OCI-LY1 (cell line): ENCODE data around the gene NDFIP1.

Experiments
- EZH2 ChIP-seq: fragments of 200-600 bp; sonication (generic), shearing (Covaris generic); IDR thresholded peaks from 2 replicates; pipeline ENCODE4 v1.8.0; 2017; ENCODE audit warnings: borderline replicate concordance, mixed run types, mild to moderate bottlenecking, antibody characterized with exemption, low read length, moderate library complexity, mixed read lengths
- TF ChIP-seq, protein P1 (sequence below): fragments of 200-600 bp; sonication (generic), shearing (Covaris generic); IDR thresholded peaks from 2 replicates; pipeline ENCODE4 v1.5.1; 2017; ENCODE audit warnings: mild to moderate bottlenecking, antibody characterized with exemption, low read length, moderate library complexity, mixed read lengths

DNA sequence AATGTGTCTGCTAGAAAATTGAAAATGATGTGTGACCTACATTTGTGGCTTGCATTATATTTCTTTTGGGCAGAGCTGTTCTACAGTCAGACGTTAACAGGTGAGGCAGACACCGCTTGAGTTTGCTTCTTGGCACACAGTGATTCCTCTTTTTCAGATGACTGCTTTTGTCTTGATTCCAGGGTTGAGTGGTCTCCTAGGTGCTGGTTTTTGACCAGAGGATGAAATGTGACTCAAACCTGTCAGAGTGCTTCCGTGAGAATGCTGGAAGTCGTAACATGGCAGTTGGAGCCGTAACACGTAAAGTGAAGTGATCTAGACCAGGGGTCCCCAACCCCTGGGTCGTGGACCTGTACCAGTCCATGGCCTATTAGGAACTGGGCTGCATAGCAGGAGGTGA lies 28.3 kb upstream of the NDFIP1 start:
- no peak for TF ChIP-seq EZH2
- TF ChIP-seq, protein P1, sequence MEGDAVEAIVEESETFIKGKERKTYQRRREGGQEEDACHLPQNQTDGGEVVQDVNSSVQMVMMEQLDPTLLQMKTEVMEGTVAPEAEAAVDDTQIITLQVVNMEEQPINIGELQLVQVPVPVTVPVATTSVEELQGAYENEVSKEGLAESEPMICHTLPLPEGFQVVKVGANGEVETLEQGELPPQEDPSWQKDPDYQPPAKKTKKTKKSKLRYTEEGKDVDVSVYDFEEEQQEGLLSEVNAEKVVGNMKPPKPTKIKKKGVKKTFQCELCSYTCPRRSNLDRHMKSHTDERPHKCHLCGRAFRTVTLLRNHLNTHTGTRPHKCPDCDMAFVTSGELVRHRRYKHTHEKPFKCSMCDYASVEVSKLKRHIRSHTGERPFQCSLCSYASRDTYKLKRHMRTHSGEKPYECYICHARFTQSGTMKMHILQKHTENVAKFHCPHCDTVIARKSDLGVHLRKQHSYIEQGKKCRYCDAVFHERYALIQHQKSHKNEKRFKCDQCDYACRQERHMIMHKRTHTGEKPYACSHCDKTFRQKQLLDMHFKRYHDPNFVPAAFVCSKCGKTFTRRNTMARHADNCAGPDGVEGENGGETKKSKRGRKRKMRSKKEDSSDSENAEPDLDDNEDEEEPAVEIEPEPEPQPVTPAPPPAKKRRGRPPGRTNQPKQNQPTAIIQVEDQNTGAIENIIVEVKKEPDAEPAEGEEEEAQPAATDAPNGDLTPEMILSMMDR: no peak
